ENCODE data around the gene C16orf46.

Gene C16orf46

DNA sequence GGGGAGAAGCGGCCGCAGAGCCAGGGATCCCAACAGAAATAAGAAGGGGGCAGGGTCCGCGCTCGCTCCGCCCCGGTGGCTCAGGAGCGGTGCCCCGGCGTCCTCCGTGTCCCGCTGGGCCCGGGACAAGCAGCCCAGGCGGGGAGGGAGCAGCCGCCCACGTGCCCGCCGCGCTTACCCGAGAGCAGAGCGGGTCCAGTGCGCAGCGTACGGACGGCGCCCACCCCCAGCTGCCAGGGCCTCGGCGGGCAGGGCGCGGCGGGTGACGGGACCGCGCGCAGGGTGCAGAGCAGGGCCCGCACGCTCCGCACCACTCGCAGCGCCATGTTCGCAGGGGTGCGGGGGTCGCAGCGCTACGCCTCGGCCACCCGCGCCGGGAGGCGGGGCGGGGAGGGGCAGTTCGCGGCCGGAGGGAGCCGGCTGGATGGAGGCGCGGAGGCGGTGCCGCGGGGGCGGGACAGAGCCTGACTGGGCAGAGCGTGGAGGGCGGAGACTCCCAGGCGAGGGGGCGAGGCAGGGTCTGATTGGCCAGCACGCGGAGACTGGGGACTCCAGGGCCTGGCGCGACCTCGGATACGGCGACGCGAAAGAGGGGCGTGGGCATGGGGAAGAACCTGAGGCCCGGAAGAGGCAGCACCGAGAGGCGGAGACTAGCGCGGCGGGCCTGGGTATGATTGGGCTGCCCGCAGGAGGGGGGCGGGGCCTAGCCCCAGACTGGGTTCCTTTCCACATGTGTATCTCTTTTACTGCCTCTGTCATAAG lies 19.1 kb upstream of the C16orf46 start, which contains the start of gene GCSH:
Gene GCSH (minus strand): TSS at position 443 of the 762 bp plus-strand sequence. CDS start 117 bp downstream, at position 326.
- peak within 1 kb of the TSS; percentile 66 for H3K4me3 ChIP-seq (ENCODE audit: low read depth, low read length)
- TF ChIP-seq, protein P1, sequence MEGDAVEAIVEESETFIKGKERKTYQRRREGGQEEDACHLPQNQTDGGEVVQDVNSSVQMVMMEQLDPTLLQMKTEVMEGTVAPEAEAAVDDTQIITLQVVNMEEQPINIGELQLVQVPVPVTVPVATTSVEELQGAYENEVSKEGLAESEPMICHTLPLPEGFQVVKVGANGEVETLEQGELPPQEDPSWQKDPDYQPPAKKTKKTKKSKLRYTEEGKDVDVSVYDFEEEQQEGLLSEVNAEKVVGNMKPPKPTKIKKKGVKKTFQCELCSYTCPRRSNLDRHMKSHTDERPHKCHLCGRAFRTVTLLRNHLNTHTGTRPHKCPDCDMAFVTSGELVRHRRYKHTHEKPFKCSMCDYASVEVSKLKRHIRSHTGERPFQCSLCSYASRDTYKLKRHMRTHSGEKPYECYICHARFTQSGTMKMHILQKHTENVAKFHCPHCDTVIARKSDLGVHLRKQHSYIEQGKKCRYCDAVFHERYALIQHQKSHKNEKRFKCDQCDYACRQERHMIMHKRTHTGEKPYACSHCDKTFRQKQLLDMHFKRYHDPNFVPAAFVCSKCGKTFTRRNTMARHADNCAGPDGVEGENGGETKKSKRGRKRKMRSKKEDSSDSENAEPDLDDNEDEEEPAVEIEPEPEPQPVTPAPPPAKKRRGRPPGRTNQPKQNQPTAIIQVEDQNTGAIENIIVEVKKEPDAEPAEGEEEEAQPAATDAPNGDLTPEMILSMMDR (IDR thresholded peaks at IDR 0.05; ENCODE audit: insufficient read depth, low read depth, low read length, missing control alignments): no peak
- peak; percentile 99 for DNase-seq (ENCODE audit: low read depth)

DNA sequence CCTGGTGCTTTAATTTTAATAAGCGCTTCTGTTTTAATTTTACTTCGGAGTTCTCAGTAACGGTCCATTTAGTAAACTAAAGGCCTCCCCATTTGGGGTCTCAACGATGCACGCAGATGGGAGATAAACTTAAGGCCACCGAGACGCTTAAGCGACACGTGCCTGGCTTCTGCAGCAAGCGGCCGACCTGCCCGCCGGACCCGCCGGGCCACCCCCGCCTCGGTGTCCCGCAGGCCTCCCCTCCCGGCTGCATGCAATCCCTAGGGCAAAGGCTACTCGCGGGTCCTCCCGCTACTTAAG lies 18.6 kb upstream of the C16orf46 start:
- H3K4me3 ChIP-seq (ENCODE audit: low read depth, low read length): peak overlapping the region; percentile 66
- TF ChIP-seq, protein P1 (IDR thresholded peaks at IDR 0.05; ENCODE audit: insufficient read depth, low read depth, low read length, missing control alignments): no peak
- no peak for DNase-seq (ENCODE audit: low read depth)

DNA sequence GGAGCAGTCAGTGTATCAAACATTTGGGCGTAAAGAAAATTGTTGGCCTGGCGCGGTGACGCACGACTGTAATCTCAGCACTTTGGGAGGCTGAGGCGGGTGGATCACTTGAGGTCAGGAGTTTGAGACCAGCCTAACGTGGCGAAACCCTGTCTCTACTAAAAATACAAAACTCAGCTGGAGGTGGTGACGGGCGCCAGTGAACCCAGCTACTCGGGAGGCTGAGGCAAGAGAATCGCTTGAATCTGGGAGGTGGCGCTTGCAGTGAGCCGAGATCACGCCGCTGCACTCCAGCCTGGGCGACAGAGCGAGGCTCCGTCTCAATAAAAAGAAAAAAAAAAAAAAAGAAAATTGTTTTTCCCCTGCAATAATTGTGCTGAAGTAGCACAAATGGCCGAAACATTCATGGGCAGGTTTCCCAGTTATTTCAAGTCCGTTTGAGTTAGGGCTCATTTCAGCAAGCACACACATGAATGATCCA lies 17.8 kb upstream of the C16orf46 start:
- peak overlapping the region; percentile 66 for H3K4me3 ChIP-seq (ENCODE audit: low read depth, low read length)
- no peak for DNase-seq (ENCODE audit: low read depth)
- TF ChIP-seq, protein P1 (IDR thresholded peaks at IDR 0.05; ENCODE audit: insufficient read depth, low read depth, low read length, missing control alignments): no peak

DNA sequence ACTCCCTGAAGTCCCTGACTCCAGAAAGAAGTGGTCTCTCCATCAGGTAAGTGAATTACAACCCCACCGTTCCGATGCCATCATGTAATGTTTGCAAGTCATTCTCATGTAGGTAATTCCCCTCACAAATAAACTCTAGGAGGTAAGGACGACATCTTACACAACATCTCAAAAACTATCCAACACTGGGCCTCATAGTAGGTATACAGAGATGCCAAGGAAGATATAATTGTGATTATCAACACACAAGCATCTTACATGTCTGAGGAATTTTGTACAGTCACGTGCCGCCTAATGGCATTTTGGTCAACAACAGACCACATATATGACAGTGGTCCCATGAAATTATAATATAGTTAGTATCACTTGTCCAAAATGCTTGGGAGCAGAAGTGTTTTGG lies 11.8 kb upstream of the C16orf46 start:
- no peak overlapping the region for H3K4me3 ChIP-seq (ENCODE audit: low read depth, low read length)
- TF ChIP-seq, protein P1 (IDR thresholded peaks at IDR 0.05; ENCODE audit: insufficient read depth, low read depth, low read length, missing control alignments): no peak
- DNase-seq (ENCODE audit: low read depth): no peak

DNA sequence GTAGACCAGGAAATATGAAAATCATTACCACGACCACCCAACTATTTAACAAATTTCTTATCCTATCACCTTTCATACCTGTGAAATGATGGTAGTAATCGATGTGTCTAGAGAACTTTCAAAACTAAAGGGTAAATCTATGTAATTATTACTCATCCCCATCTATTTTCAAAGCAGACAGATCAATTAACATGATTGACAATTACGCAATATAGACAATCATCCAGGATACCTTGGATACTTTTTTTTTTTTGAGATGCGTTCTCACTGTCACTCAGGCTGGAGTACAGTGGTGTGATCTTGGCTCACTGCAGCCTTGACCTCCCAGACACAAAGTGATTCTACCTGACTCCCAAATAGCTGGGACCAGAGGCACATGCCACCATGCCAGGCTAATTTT lies 4.0 kb upstream of the C16orf46 start:
- TF ChIP-seq, protein P1 (IDR thresholded peaks at IDR 0.05; ENCODE audit: insufficient read depth, low read depth, low read length, missing control alignments): no peak
- no peak for DNase-seq (ENCODE audit: low read depth)
- H3K4me3 ChIP-seq (ENCODE audit: low read depth, low read length): no peak overlapping the region

DNA sequence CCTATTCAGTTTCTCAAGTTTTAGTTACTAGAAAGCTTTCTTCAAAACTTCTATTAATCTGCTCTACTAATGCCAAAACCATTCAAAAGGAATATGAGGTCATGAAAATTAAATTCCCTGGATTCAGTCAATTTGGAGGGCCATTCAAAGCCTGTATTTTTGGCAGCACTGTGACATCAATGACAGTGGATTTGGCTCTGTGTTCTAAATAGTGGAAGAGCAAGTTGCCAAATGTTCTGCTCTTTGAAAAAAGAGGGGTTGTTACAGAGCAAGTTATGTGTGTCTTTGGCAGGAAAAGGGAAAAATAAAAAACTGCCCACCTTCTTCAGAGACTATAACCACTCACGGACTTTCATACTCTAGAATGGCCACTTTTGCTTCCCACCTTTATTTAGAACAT lies 3.2 kb upstream of the C16orf46 start:
- H3K4me3 ChIP-seq (ENCODE audit: low read depth, low read length): no peak overlapping the region
- TF ChIP-seq, protein P1 (IDR thresholded peaks at IDR 0.05; ENCODE audit: insufficient read depth, low read depth, low read length, missing control alignments): no peak

More for the DNA sequence above, 3.2 kb upstream of the C16orf46 start:
- DNase-seq (ENCODE audit: low read depth): no peak

Measured in GM12865 (cell line).